Activated T-helper 2 cell treated with anti-CD3 and anti-CD28 coated beads, Interferon-gamma antibody, Interleukin-2, Interleukin-4, amounts not matched to agents 10 μg/mL and 5 μg/mL and 100 μg/mL, durations not matched to agents 14 hours and 24 hours and 36 hours (primary cell): ENCODE measurements around the gene TTF2. TPM values are rescaled to one million over a fixed set of nuclear protein-coding genes. Genes with fewer than 3 reads are reported as not detected.

Experiments used
- total RNA-seq: library from RNA; stranded (reverse); gene quantifications from 2 replicates; pipeline ENCODE4 v1.2.3, GENCODE V29; 2022

TTF2 gene
- total RNA-seq, 1 donor from 2014 or later: 98.4 TPM

Other genes with a start within 250 kb of the TTF2 start
- gene PTGFRN, start 150.4 kb upstream of the TTF2 start, total RNA-seq: 19.1 and 23.2 TPM in 2 replicates
- 0.18 and 0.25 TPM in 2 replicates for gene CD101, start 58.6 kb upstream of the TTF2 start, total RNA-seq
- 1.5 and 1.8 TPM in 2 replicates for gene TRIM45, start 61.4 kb downstream of the TTF2 start, total RNA-seq
- gene VTCN1, start 150.6 kb downstream of the TTF2 start, total RNA-seq: not detected in 2 replicates